GM21717 (cell line): Measurements from ENCODE around the gene ZNF24.
A peak's percentile ranks its signal among the peaks of the same experiment; 100 is the strongest.

Source experiments
- ATAC-seq: cut with Tn5 transposase; IDR thresholded peaks from one replicate; pipeline ENCODE4 v1.9.1; 2021; ENCODE audit warnings: mild to moderate bottlenecking, moderate library complexity; ENCODE audit not compliant: unreplicated experiment

ZNF24 gene

DNA sequence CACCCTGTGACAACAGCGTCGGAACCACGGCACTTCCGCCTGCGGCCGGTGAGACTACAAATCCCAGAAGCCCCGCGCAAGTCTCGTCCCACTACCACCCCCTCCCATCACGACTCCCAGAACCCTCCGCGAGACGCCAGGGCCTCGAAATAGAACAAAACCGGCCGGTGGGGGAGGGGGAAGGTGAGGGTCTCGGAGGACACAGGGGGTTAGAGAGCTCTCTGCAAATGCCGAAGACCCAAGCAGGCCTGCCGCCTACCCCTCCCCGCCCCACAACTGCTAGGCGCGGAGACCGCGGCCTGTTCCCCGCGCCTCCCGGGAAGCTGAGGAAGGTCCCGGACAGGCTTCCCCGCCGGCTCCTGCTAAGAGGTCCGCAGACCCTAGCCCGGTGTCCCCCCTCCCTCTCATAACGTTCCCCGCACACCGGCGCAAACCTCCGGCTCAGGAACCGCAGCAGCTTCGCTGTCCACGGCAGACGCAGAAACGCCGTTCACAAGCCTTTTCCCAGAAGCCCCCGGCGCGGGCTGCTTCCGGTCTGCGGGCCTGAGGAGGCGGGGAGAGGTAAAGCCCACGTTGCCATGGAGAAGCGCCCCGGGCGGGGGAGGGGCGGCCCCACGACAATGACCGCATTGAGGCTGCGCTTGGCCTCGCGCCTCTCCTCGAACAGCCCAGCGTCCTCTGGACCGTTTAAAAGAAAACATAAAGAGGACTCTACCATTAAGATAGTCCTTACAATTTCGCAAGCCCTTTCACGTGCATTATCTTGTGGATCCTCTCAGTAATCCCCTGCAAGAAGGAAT is at the start of gene ZNF24:
Gene ZNF24 (minus strand): TSS at position 485 of the 800 bp plus-strand sequence. CDS start 3,770 bp downstream, outside the sequence.
- peak; percentile 93 for ATAC-seq

DNA sequence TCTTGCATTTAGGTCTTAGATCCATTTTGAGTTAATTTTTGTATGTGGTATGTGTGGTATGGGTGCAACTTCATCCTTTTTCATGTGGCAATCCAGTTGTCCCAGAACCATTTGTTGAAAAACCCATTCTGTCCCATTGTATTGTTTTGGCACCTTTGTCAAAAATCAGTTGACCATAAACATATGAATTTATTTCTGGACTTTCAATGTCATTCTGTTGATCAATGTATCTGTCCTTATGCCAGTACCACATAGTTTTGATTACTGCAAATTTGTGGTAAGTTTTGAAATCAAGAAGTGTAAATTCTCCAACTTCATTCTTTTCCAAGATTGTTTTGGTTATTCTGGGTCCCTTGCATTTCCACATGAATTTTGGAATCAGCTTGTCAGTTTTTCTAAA is 49.5 kb upstream of the ZNF24 start:
- ATAC-seq: no peak

- ATAC-seq: no peak
Observed at GRCh38 chr18:35392375-35392774, 48.2 kb upstream of the ZNF24 start.

GRCh38 chr18:35390951-35391700 is 46.9 kb upstream of the ZNF24 start:
- ATAC-seq: no peak

DNA sequence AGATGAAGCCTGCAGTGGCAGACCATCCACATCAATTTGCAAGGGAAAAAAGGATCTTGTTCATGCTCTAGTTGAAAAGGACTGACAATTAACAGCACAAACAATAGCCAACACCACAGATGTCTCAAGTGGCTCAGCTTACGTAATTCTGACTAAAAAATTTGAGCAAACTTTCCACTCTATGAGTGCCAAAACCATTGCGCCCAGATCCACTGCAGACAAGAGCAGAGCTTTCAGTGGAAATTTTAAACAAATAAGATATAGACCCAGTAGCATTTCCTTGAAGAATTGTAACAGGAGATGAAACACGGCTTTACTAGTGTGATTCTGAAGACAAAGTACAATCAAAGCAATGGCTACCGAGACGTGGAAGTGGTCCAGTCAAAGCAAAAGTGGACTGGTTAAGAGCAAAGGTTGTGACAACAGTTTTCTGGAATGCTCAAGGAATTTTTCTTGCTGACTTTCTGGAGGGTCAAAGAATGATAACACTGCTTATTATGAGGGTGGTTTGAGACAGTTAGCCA is 44.9 kb upstream of the ZNF24 start:
- ATAC-seq: no peak

DNA sequence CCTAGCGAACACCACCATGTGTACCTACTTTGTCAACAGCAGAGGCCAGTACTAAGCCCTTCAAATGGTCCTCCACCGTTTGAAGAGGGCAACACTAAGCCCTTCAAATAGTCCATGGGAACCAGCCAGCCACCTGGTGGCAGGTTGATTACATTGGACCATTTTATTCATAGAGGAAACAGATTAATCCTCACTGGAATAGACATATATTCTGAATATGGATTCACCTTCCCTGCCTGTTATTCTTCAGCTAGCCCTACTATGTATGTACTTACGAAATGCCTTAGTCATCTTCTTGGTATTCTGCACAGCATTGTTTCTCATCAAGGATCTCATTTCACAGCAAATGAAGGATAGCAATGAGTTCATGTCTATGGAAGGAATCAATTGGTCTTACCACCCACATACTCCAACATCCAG is 42.9 kb upstream of the ZNF24 start:
- ATAC-seq: no peak

DNA sequence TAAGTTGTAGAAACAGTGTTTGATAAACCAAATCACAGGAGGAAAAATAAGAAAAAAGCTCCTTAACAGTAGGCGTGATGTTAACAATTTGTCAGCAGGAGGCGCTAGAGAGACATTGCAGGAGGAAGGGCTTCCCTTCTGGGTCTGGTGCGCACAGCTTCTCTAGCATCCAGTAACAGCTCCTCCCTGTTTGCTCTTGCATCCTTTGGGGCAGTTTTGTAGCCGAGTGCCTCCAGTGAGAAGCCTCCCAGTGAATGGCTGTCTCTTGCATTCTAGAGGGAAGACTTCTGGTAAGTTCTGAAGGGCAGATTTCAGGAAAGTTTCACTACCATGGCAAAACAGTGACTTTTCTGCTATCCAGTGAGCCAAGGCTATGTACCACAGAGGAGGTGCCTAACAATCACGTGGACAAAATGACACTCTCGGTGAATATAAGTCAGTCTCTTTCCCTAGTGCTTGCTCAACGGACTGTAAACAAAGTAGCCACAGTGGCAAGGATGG is 42.4 kb upstream of the ZNF24 start:
- peak; percentile 58 for ATAC-seq

DNA sequence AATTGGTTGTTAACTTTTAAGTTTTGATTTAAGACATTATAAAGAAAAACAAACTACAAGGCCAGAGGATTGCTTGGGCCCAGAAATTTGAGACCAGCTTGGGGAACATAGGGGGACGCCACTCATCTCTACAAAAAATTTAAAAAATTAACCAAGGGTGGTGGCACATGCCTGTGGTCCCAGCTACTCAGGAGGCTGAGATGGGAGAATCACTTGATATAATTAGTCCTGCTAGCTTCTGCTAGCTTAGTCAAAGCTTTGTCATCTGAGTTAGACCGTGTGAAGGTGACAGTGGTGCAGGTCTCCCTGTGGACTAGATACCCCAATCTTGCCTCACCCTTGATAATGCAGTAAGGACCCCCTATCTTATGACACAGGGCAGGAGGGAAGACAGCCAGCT is 38.9 kb upstream of the ZNF24 start:
- ATAC-seq: no peak

DNA sequence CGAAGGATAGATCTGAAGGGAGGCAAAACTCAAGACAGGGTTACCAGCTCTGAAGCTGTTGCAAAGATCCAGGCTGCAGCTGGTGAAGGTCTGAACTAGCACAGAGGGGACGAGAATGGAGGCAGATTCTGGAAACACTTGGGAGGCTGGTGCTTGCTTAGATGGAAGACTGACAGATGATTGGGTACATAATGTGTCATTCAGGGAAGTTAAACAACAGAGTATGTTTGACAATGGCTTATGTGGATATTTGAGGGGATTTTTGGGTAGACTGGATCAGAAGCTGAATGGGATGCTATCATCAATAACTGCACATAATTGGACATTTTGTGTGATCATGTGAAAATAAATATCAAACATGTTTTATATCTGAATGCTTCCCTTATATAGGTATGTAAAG is 35.2 kb upstream of the ZNF24 start:
- ATAC-seq: no peak

- no peak for ATAC-seq
Observed at GRCh38 chr18:35378574-35378896, 34.3 kb upstream of the ZNF24 start.

- no peak for ATAC-seq
Observed at GRCh38 chr18:35377875-35378573, 33.8 kb upstream of the ZNF24 start.

DNA sequence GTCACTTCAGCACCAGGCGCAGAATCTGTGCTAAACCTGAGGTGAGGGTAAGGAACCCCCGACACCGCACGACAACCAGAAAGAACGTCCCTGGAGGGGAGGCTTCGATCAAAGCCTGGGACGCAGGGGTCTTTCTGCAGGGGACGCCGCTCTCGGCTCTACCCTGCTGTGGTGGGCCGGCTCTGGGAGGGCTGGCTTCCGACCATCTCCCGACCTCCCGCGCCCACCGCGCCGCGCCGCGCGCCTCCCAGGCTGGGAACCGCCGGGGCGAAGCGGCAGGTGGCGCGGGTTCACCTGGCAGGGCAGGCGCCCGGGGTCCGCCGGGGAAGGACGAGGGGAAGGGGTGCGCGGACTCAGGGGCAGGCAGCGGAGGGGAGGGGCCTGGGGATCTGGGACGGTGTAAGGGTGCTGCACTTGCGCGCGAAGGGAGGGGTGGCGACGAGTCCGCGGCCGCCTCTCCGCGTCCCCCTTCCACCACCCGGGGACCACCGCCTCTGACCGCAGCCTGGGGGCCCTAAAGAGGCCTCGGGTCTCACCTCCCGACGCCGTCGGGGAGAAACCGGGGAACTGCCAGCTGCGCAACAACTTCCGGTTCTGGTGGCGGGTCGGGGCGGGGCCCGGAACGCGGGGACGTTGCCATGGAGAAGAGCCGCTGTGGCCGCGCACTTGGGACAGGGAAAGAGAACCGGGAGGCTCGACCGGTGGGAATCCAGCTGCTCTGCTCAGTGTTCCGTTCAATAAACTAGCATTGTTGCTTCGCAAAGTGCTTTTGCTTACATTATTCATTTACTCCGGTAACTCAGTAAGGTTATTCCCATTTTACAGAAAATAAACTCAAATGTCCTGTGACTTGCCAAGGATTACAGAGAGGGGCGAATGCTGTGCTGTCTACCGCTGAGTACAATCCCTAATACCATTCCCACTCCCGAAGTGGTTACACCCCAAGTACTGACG is 32.8 kb upstream of the ZNF24 start, which contains the start of gene ZNF396:
Gene ZNF396 (minus strand): TSS at position 596 of the 954 bp plus-strand sequence. CDS start 3,045 bp downstream, outside the sequence.
- ATAC-seq: peak; percentile 84

DNA sequence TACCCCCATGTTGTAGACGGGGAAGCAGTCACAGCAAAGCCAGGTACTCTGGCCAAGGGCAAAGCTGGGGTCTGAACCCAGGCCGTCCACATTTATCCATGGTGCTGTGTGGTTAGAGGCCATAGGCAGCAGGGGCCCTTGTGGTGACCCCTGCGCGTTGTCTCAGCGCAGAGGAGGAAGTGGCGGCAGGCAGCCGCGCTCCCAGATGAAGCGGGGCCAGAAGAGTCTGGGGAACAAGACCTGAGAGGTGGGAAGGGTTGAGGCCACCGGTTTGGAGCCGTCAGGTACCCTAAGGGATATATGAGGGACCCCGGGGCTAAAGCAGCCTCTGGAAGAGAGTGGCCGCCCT is 32.1 kb upstream of the ZNF24 start:
- peak; percentile 37 for ATAC-seq

GRCh38 chr18:35374708-35375107 is 30.5 kb upstream of the ZNF24 start:
- ATAC-seq: no peak

DNA sequence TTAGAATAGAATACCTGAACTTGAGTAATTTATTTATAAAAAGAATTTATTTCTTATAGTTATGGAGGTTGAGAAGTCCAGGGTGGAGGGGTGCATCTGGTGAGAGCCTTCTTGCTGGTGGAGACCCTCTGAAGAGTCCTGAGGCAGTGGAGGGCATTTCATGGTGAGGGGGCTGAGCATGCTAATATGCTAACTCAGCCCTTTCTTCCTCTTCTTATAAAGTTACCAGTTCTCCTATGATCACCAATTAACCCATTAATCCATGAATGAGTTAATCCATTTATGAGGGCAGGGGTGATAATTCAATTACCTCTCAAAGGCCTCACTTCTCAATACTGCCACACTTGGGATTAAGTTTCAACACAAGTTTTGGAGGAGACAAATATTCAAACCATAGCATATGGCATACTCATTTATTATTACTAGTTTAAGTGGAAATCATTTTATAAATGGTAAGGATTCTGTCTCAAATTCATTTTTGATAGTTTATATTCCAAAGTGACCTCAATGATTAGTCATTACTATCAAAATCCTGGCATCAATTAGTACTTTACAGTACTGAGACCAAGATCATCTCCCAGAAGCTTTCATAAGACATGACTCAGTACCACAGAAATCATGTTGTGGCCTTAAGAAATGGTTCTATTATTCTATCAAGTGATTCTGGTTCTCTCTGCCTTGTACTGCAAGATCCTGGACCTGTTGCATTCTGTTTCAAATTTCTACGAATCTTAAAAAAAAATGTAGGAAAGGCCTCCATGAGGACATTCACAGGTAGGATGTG is 27.4 kb upstream of the ZNF24 start:
- no peak for ATAC-seq

DNA sequence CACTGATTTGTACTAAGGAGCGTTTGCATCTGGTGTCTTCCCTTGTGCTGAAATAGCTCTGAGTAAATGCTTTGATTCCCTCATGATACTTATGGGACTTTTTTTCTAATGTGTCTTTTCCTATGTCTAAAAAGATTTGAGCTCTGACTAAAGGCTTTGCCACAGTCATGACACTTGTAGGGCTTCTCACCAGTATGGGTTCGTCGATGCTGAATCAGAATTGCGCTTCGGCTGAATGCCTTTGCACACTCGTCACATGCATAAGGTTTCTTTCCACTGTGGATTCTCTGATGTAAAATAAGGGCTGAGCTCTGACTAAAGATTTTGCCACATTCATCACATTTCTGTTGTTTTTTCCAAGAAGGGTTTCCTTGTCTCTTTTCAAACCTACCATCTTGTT is 24.9 kb upstream of the ZNF24 start:
- ATAC-seq: no peak

GRCh38 chr18:35368595-35368994 is 24.4 kb upstream of the ZNF24 start:
- no peak for ATAC-seq

GRCh38 chr18:35362531-35362930 is 18.3 kb upstream of the ZNF24 start:
- no peak for ATAC-seq

GRCh38 chr18:35361570-35362321 is 17.5 kb upstream of the ZNF24 start:
- no peak for ATAC-seq
